Esophagus squamous epithelium (tissue), 4 donors: ENCODE measurements around the gene BMPR2.
"Not testable (repeated sequence)": the region's sequence is repeated elsewhere in the genome, so short reads cannot be mapped to it uniquely, and the experiment has no call there.

Experiments used
- POLR2A ChIP-seq, 4 donors: fragments of 450-650 bp; IDR thresholded peaks; one replicate each; pipeline ENCODE4 v1.6.1; 2017; ENCODE audit warnings: antibody characterized with exemption in 4 of 4, mild to moderate bottlenecking in 4 of 4, moderate library complexity in 3 of 4
- TF ChIP-seq, protein P1 (sequence below), 6 experiments: fragments of 450-650 bp in 4 of 6; fragments of 200-600 bp in 2 of 6; sonication (generic) in 2 of 6; IDR thresholded peaks; one replicate each; pipeline ENCODE4 v1.5.1; 2016 to 2019; ENCODE audit warnings: antibody characterized with exemption in 6 of 6, mild to moderate bottlenecking in 4 of 6, moderate library complexity in 4 of 6

DNA sequence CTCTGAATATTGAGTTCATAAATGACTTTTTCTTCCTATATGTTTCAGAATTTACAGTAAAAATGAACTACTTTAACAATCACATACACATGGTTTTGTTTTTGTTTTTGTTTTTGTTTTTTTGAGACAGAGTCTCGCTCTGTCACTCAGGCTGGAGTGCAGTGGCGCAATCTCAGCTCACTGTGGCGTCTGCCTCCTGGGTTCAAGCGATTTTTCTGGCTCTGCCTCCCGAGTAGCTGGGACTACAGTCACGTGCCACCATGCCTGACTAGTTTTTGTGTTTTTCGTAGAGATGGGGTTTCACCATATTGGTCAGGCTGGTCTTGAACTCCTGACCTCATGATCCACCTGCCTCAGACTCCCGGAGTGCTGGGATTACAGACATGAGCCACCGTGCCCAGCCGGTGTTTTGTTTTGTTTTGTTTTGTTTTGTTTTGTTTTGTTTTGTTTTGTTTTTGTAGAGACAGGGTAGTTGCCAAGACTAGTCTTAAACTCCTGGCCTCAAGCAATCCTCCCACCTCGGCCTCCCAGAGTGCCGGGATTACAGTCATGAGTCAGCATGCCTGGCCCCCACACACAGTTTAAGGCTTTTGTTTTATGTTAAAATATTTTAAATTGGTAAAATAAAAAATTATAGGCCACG lies 170.5 kb downstream of the BMPR2 start:
- not testable (repeated sequence) for TF ChIP-seq POLR2A (IDR thresholded peaks at IDR 0.05)
- TF ChIP-seq, protein P1, sequence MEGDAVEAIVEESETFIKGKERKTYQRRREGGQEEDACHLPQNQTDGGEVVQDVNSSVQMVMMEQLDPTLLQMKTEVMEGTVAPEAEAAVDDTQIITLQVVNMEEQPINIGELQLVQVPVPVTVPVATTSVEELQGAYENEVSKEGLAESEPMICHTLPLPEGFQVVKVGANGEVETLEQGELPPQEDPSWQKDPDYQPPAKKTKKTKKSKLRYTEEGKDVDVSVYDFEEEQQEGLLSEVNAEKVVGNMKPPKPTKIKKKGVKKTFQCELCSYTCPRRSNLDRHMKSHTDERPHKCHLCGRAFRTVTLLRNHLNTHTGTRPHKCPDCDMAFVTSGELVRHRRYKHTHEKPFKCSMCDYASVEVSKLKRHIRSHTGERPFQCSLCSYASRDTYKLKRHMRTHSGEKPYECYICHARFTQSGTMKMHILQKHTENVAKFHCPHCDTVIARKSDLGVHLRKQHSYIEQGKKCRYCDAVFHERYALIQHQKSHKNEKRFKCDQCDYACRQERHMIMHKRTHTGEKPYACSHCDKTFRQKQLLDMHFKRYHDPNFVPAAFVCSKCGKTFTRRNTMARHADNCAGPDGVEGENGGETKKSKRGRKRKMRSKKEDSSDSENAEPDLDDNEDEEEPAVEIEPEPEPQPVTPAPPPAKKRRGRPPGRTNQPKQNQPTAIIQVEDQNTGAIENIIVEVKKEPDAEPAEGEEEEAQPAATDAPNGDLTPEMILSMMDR (IDR thresholded peaks at IDR 0.05) = not testable (repeated sequence)
